ENCODE data around the gene CMYA5.

Gene CMYA5

DNA sequence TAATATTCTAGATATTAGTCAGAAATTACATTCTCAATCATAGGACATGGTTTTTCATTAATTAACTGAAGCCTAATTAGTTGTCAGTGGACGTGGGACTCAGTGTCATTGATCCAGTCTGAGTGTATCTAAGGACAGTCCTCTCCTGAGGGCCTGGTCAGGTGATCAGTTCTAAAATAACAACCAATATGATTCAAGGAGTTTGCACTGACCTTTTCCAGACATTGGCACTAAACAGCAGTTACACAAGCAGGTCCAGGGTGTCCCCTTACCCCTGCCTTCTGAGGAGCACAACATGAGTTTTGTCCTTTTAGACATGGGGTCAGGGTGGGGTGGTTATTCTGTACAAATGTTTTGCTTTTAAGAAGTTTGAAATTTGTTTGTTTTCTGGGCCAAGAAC is 97.8 kb downstream of the CMYA5 start:
- POLR2A ChIA-PET = no interaction called here
- TF ChIP-seq, protein P1, sequence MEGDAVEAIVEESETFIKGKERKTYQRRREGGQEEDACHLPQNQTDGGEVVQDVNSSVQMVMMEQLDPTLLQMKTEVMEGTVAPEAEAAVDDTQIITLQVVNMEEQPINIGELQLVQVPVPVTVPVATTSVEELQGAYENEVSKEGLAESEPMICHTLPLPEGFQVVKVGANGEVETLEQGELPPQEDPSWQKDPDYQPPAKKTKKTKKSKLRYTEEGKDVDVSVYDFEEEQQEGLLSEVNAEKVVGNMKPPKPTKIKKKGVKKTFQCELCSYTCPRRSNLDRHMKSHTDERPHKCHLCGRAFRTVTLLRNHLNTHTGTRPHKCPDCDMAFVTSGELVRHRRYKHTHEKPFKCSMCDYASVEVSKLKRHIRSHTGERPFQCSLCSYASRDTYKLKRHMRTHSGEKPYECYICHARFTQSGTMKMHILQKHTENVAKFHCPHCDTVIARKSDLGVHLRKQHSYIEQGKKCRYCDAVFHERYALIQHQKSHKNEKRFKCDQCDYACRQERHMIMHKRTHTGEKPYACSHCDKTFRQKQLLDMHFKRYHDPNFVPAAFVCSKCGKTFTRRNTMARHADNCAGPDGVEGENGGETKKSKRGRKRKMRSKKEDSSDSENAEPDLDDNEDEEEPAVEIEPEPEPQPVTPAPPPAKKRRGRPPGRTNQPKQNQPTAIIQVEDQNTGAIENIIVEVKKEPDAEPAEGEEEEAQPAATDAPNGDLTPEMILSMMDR (IDR thresholded peaks at IDR 0.05; ENCODE audit: control extremely low read depth, extremely low read depth, low read depth, missing control alignments) = no peak
- DNase-seq (ENCODE audit: extremely low spot score) = no peak
- CTCF ChIA-PET = no interaction called here

DNA sequence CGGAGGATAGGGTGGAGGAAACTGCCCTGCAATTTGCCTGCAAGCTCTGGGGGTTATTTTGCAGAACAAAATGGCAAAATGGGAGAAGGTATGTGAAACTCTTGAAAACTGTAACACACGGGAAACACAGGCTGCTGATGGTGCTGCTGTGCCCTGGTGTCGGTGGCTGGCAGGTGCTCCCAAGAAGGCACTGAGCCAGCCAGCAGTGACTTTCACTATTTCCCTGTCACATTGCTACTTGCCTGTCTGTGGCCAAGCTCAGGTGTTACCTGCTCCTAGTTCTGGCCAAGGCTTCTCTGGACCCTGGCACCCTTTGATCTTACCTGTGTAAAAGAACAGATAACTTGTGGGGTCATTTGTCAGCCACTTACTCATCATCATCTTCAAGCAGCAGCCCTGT is 102.2 kb downstream of the CMYA5 start:
- TF ChIP-seq, protein P1 (IDR thresholded peaks at IDR 0.05; ENCODE audit: control extremely low read depth, extremely low read depth, low read depth, missing control alignments) = no peak
- ChIA-PET POLR2A (interaction anchor here (0.6 kb wide), 1 partner anchor 21 kb away, joined by 5 read pairs; no protein-coding TSS in a partner anchor), CTCF (no interaction called here)

DNA sequence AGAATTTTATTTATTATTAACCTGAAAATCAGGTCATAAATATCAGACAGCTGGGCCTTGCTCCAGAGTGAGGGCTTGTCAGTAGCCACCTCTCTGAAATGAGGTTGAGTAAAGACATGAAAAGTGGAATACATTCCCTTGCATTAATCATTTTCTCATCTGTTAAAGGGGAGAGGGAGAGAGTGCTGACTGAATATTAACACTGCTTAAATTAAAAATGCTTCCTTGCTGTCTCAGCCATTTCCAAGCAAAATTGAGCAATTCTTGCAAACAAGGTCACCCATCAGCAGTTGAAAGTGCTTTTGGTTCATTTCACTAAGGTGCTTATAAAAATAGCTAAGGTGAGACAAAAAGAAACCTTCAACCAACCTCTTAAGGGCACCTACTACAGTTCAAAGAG is 102.8 kb downstream of the CMYA5 start:
- ChIA-PET POLR2A (interaction anchor here (0.6 kb wide), 1 partner anchor 22 kb away, joined by 5 read pairs; no protein-coding TSS in a partner anchor), CTCF (no interaction called here)
- no peak for DNase-seq (ENCODE audit: extremely low spot score)
- TF ChIP-seq, protein P1 (IDR thresholded peaks at IDR 0.05; ENCODE audit: control extremely low read depth, extremely low read depth, low read depth, missing control alignments) = no peak

More for the DNA sequence above, 102.2 kb downstream of the CMYA5 start:
- DNase-seq (ENCODE audit: extremely low spot score) = no peak

DNA sequence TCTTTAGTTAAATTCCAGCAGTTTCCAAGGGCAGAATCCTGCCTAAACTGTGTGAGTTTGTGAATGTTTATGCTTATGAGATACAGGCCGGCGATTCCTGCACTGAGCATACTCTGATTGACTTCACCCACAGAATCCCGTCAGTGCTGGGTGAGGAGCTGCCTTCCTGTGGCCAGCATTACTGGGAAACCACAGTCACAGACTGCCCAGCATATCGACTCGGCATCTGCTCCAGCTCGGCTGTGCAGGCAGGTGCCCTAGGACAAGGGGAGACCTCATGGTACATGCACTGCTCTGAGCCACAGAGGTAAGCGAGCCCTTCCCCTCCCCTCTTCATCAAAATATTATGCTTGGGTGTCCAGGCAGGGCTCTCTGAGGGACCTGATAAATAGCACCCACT is 103.7 kb downstream of the CMYA5 start:
- TF ChIP-seq, protein P1 (IDR thresholded peaks at IDR 0.05; ENCODE audit: control extremely low read depth, extremely low read depth, low read depth, missing control alignments) = no peak
- ChIA-PET POLR2A (no interaction called here), CTCF (interaction anchor here (1.1 kb wide), 1 partner anchor 10 kb away, joined by 3 read pairs; no protein-coding TSS in a partner anchor)
- no peak for DNase-seq (ENCODE audit: extremely low spot score)

DNA sequence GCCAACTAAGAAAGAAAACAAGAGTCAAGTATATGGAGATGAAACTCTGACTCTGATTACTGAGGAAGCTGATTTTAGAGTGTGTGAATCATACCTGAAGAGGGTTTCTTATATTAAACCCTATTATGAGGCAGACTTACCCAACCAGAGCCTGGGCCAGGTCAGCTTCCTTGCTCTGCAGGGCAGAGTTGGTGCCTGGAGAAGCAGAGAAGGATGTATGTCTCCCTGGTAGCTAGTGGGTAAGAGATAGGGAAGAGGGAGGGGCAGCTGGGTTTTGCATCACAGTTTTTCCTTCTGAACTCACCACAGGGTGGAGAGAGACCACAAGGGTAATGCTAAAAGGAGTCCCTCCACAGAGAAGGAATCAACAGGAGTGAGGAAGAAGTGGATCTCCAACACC is 104.1 kb downstream of the CMYA5 start:
- TF ChIP-seq, protein P1 (IDR thresholded peaks at IDR 0.05; ENCODE audit: control extremely low read depth, extremely low read depth, low read depth, missing control alignments) = no peak
- ChIA-PET POLR2A (no interaction called here), CTCF (interaction anchor here (1.1 kb wide), 1 partner anchor 10 kb away, joined by 3 read pairs; no protein-coding TSS in a partner anchor)
- DNase-seq (ENCODE audit: extremely low spot score) = no peak

DNA sequence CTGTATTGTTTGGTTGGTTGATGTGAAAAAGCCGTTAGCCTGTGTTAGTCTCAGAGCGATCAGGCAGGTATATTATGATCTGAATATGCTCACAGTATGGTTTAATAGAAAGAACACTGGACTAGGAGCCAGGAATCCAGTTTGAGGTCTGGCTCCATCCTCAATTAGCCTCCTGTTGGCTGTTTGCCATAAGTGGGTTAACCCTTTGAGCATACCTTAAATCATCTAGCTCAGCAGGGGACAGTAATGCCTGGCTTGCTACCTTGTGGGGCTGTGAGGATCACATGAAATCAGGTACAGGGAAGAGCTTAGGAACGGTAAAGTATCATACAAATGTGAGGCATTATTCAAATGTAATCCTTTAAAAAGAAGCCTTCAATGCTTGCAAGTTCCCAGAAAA is 104.7 kb downstream of the CMYA5 start:
- DNase-seq (ENCODE audit: extremely low spot score) = no peak
- TF ChIP-seq, protein P1 (IDR thresholded peaks at IDR 0.05; ENCODE audit: control extremely low read depth, extremely low read depth, low read depth, missing control alignments) = no peak
- ChIA-PET CTCF (no interaction called here), POLR2A (no interaction called here)

All from GM10248 (cell line).